GM18951 (cell line): ENCODE data around the gene HNRNPA3.

Source experiments
- POLR2A ChIP-seq: IDR thresholded peaks from 4 replicates; pipeline ENCODE4 v1.6.1; 2011; ENCODE audit warnings: mild to moderate bottlenecking; ENCODE audit not compliant: insufficient read length, insufficient read depth; ENCODE audit errors: extremely low read depth
- in situ Hi-C: fragments of 300-500 bp; cut with MboI; formaldehyde crosslinking; loops from one replicate; pipeline ENCODE4 v1.12.0; 2022; ENCODE audit warnings: low sequenced_read_pairs, mixed read lengths, inconsistent platforms; ENCODE audit not compliant: unreplicated experiment

The HNRNPA3 gene

DNA sequence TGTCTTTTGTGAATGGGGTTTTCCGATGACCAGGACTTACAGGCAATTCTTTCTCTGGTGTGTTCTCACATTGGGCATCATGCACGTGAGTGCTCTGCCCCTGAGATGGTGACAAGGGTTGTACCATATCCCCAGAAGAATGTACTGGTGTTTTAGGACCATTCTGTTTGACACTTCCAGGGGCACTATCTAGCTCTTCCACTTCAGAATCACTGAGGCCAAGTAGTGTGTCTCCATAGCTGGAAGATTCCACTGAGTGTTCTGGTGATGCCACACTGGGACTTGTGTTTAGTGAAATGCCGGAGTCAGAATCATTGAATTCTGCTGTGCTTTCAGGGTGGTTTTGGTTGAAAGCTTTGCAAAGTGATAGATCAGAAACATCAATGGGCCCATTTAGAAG is 18.7 kb downstream of the HNRNPA3 start:
- no peak for TF ChIP-seq POLR2A
- in situ Hi-C loops = no loop called here

DNA sequence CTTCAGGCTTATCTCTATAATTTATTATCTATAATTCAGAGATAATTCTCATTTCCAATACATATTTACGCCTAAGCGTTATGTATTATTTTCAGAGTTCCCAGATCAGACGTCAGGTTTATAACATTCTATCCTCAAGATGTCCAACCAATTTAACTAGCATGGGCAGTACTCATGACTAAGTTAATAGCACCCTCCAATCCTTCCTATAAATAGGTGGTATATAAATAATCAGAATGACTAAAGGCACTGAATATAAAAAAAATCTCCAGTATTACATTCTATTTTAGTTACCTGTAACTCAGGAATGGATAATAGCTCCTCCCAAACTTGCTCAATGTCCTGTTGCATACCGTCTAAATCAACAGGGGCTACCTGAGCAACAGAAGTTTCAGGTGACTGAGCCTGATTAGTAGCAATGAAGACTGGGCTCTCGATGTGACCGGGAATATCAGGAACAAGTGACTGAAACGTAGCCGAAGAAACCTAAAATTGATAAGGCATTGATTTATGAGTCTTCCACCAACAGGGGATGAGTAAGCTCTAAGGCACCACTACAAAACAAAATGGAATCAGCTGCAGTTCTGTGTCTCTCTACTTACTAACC is 19.6 kb downstream of the HNRNPA3 start:
- TF ChIP-seq POLR2A = no peak
- in situ Hi-C loops = no loop called here

DNA sequence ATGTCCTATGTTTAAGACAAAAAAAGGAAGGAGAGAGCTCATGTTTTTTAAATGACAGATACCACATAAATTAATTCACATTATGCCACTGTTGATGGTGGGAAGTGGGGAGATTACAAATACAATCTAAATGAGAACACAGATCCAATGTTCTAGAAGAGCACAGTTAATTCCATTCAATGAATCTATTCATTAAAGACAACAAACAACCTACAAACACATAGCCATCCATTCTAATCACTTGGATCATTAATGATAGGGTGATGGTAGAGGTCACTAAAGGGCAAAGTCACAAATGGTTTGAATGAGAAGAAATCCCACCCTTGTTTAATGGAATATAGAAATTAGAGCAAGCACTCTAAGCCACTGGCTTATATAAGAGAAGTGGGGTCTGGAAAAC is 21.7 kb downstream of the HNRNPA3 start:
- TF ChIP-seq POLR2A = no peak
- in situ Hi-C loops = no loop called here

DNA sequence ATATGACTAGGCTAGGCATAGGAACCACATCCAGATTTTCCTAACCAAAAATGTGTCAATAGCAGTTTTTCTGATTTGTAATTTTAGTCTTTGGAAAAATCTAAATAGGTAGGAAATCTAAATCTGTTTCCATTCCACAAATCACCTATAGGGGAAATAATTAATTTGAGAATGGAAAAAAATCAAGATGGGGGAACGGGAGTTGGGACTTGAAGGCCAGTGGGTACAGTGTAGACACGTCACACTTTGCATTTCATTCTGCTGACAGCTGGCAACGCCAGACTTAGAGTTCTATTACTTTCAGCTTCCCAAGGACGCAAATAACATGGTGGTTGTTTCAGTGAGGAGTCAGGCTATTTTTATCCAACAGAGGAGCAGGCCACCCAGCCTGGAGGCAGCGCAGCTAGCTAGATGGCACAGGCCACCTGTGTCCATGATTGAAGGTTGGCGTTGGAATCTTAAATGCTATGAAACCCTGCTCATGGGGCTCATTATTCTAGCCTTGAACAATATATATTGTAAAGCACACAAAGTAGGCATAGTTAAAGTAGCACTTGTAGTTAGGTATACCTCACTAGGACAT is 23.4 kb downstream of the HNRNPA3 start:
- TF ChIP-seq POLR2A = no peak
- in situ Hi-C loops = no loop called here

DNA sequence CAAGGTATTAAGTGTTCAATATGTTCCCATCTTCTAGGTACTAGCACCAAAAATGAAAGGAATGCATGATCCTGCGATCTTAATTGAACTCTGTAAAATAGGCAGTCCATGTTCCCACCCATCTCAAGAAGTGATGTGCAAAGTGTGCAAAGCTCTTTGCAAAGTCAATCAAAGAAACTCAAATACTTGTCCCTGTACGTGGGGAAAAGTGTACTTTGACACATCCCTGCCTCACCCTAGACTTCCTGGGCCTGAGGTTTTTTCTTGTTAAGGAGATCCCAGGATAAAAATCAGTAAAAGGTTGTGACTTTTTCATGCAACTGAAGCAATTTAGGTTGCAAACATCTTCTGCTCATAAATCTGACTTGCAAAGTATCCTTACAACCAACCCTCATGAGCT is 25.3 kb downstream of the HNRNPA3 start:
- no peak for TF ChIP-seq POLR2A
- in situ Hi-C loops = no loop called here

DNA sequence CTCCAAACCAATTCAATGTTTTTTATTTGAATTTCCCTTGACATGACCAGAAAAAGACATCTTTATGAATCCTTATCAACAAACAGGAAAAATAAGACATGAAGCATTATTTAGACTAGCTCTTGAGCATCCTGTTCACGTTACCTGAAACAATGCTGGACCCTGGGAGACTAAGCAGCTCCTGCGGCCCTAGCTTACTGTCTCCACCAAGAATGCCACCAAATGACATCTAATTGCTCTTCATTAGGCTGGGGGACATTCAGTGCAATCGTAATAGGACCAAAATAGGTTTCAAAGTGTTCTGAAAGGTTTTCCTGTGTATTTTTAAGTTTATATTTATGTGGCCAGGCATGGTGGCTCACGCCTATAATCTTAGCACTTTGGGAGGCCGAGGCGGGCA is 26.5 kb downstream of the HNRNPA3 start:
- no peak for TF ChIP-seq POLR2A
- in situ Hi-C loops = no loop called here

DNA sequence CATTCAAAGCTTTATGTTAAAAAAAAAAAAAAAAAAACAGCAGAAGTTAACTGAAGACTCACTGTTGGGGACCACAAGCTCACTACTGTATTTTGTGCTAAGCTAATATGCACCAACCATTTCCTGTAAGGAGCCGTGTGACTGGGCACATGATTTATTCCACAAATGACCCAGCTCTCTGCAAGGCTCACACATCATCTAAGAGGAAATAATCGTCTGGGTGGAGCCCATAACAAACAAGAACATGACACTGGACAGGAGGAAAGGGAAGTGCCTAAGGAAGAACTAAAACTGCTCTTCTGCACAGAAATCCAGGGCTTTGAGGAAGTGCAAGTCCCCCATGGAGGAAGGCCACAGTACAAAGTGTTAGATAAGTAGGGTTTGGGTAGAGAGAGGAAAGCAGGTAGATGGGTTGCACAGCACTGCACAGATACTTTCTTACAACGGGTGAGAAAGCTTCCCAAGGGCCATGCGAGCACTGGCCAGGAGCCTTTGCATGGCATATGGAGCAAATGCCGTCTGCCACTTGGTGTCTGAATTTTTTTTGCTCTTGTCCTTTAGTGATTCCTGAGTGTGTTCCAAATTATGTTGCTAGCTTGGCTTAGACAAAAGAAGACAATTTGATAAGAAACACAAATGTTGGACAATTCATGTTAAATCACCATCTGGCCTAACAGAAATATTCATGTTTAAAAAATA is 27.5 kb downstream of the HNRNPA3 start:
- TF ChIP-seq POLR2A = no peak
- in situ Hi-C loops = no loop called here

DNA sequence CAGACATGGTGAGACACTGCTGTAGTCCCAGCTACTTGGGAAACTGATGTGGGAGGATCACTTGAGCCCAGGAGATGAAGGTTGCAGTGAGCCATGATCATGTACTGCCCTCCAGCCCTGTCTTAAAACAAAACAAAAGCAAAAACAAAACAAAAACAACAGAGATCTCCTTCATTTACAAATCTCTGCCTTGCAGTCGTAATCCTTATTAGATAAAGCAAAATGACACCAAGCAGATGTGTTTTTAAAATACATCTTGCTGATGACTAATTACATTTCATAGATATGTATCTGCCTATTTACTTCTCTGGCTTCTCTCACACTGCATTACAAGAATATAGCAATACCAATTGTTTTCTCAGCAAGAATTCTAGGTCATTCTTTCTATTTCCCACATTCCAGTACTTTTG is 29.1 kb downstream of the HNRNPA3 start:
- no peak for TF ChIP-seq POLR2A

DNA sequence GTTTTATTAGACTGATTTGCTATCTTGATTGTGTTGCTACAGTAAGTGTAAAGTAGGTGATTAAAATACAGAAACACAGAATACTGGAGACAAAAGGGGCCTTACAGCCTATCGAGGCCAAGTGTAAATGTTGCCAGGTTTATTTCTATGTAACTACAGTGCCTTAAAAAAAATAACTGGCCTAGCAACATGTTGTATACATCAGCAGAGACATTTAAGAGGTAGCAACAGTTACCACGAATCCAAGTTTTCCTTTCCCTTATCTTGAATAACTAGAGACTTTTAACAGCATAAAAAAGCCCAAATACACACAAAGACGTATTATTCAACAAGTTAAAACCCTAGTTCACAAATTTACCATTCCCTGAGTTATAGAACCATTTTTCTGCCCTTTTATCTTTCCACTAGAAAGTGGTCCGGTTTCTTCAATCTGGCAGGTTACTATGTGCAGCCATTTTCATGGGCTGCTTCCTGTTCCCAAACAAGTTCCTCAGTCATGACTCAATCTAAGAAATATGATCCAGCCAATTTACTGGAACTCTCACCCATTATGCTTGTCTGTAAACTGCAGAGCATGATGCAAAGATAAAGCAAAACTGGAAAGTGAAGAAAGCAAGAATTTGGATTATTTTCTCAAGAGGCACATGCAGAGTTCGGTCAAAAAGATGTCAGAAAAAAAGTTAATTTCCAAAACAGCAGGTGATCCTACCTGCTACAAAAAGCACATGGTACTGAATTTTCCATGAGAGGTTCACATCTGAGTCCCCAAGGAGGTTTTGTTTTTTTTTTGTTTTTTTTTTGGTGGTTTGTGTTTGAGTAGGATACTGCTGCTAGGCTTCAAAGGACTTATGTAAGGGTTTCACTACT is 29.8 kb downstream of the HNRNPA3 start:
- no peak for TF ChIP-seq POLR2A
- in situ Hi-C loops = no loop called here

More for the DNA sequence above, 29.1 kb downstream of the HNRNPA3 start:
- in situ Hi-C loops = no loop called here

DNA sequence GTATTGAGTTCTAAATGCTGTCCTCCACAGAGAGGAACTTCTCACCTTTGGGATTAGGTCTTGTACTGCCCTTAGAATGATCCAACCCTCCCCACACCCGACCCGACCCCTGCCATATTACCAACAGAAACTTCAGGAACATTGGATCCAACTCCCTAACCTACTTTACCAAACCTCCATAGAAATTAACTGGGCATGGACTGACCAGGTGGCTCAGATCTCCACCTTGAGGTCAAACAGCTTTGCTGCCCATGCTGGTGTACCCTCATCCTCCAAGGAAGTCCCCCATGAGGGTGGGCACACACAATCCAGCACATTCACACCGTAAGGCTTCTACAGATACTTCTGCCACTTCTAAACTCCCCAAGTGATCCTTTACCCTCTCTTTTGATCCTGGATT is 30.5 kb downstream of the HNRNPA3 start:
- no peak for TF ChIP-seq POLR2A
- in situ Hi-C loops = no loop called here

DNA sequence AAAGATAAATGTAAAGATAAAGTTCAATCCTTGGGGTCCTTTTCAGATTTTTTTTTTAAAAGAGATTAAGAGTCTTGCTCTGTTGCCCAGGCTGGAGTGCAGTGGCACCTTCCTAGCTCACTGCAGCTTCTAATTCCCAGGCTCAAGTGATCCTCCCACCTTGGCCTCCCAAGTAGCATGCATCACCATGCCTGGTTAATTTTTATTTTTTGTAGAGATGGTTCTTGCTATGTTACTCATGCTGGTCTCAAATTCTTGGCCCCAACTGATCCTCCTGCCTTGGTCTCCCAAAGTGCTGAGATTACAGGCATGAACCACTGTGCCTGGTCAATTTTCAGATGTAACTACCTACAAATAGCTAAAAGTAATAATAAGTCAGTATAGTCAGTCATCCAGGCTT is 30.9 kb downstream of the HNRNPA3 start:
- in situ Hi-C loops = no loop called here
- TF ChIP-seq POLR2A = no peak

DNA sequence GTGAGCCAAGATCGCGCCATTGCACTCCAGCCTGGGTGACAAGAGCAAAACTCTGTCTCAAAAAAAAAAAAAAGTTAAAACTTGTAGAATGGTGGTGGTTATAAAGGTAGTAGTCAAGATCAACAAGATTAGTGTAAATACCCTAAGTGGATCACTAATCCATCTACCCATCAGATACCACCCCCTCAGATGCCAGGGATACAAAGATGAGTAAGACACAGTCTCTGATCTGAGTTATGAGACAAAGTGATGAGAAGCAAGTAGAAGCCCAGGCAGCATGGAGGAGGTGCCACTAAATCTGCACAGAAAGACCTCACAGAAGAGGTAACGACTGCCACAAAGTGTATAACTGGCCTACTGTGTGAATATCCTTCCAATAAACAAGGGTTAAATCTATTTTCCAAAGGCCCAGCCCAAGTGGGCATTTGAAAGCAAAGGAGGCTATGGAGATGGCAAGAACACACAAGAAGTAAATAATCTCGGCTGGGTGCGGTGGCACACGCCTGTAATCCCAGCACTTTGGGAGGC is 31.7 kb downstream of the HNRNPA3 start:
- in situ Hi-C loops = no loop called here
- no peak for TF ChIP-seq POLR2A

DNA sequence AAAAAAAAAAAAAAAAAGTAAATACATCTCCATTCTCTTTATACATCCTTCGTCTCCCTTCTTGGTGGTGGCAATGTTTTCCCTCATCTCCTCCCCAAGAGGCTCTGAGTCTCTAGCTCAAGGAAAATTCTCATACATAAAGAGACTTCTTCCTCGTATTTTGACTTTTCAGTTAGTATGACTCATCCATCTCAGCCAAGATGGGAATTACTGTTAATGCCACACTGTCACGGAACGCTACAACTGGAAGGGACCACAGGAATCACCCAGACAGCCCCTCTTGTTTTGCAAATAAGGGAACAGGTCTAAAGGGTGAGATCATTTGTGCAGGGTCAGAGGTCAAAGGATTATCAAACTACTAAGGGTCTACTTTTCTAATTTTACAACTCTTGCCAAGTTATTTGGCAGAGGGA is 32.4 kb downstream of the HNRNPA3 start:
- no peak for TF ChIP-seq POLR2A
- in situ Hi-C loops = no loop called here
